HT-29 (cell line): ENCODE measurements around the gene CYTL1. TPM values are rescaled to one million over a fixed set of nuclear protein-coding genes. Genes with fewer than 3 reads are reported as not detected.
"Not testable (repeated sequence)": the region's sequence is repeated elsewhere in the genome, so short reads cannot be mapped to it uniquely, and the experiment has no call there.

Experiments used
- DNase-seq: peaks from one replicate; pipeline ENCODE4 v3.0.0-alpha.2; 2015; ENCODE audit warnings: low spot score
- total RNA-seq: library from RNA; depleted of rRNA; stranded (reverse); fragments of >200 nt; shearing (Covaris generic); gene quantifications from 2 replicates; pipeline ENCODE4 v1.2.3, GENCODE V29; 2014; rRNA removed

CYTL1 gene, protein sequence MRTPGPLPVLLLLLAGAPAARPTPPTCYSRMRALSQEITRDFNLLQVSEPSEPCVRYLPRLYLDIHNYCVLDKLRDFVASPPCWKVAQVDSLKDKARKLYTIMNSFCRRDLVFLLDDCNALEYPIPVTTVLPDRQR
- total RNA-seq = not detected in 2 replicates

DNA sequence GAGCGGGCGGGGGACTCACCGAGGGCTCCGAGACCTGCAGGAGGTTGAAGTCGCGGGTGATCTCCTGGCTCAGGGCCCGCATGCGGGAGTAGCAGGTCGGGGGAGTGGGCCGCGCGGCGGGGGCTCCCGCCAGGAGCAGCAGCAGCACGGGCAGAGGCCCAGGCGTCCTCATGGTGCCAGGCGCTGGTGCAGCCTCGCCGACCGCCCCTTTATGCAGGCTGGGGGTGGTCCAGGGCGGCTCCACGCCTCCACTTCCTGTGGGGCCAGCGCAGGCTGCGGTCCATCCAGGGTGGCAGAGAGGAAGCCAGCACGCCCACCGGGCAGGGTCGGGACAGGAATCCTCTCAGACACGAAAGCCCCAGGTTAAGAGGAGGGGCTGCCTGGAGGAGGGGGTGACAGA, at the start of gene CYTL1:
CYTL1 (minus strand) TSS at position 185 of the 400 bp plus-strand sequence; CDS start at position 172, 13 bp downstream.
- DNase-seq = no peak

DNA sequence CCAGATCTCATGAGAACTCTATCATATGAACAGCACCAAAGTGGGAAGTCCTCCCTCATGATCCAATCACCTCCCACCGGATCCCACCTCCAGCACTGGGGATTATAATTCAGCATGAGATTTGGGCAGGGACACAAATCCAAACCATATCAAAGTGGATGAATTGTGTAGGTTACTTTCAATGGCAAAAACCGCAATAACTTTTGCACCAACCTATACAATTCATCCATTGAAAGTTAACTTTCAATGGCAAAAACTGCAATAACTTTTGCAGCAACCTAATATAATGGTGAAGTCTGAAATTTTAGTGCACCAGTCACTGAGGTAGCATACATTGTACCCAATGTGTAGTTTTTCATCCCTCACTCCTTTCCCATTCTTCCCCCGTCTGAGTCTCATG, 48.6 kb upstream of the CYTL1 start:
- no peak for DNase-seq

DNA sequence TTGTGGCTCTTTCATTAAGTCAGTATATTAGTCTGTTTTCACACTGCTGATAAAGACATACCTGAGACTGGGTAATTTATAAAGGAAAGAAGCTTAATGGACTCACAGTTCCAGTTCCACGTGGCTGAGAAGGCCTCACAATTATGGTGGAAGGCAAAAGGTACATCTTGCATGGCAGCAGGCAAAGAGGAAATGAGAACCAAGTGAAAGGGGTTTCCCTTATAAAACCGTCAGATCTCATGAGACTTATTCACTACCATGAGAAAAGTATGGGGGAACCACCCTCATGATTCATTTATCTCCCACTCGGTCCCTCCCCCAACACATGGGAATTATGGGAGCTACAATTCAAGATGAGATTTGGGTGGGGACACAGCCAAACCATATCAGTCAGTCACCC, 47.7 kb upstream of the CYTL1 start:
- DNase-seq = not testable (repeated sequence)

DNA sequence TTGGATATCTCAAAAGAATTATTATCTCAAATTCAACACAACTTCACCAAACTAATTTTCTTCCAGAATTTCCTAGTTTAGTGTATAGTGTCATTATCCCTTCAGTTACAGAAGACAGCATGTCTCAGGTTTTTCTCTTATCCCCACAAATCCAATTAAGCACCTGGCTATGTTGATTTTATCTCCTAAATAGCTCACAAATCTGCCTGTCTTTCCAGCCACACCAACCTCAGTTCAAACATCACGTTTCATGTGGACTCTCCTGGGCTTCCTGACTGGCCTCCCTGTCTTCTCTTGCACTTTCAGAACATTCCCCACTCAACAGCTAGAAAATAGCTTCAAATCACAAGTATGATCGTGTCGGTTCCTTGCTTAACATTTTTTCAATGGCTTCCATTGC, 46.8 kb upstream of the CYTL1 start:
- no peak for DNase-seq

DNA sequence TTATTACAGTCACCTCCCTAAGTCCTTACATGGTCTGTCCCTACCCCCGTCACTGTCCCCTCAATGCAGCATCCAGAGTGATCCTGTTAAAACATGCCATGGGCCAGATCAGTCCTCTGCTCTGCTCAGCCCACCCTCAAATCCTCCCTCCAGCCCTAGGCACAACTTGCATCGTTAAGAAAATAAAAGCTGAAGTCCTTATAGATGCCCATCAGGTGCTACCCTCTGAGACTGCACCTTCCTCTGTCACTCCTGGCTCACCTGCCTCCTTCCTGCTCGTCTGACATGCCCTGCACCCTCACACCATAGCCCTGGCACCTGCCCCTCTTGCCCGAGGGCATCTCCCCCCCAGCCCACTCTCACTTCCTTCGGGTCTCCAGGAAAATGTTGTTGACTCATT, 36.2 kb upstream of the CYTL1 start:
- no peak for DNase-seq

DNA sequence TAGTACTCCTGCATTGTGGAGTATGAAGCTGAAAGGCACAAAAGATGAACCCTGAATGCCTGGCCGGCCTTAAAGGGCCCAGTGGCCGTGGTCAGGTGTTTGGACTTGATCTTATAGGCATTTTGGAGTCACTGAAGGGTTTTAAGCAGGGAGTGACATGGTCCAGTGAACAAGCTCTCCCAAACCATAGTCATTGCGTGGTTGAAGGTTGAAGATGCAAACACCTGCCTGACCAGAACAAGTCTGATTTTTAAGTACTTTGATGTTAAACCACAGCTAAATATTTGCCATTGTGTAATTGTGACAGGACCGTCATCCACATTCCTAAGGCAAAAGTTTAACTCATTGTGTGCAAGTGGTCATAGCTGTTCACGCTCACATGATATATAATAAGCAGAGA, 35.3 kb upstream of the CYTL1 start:
- DNase-seq = no peak

DNA sequence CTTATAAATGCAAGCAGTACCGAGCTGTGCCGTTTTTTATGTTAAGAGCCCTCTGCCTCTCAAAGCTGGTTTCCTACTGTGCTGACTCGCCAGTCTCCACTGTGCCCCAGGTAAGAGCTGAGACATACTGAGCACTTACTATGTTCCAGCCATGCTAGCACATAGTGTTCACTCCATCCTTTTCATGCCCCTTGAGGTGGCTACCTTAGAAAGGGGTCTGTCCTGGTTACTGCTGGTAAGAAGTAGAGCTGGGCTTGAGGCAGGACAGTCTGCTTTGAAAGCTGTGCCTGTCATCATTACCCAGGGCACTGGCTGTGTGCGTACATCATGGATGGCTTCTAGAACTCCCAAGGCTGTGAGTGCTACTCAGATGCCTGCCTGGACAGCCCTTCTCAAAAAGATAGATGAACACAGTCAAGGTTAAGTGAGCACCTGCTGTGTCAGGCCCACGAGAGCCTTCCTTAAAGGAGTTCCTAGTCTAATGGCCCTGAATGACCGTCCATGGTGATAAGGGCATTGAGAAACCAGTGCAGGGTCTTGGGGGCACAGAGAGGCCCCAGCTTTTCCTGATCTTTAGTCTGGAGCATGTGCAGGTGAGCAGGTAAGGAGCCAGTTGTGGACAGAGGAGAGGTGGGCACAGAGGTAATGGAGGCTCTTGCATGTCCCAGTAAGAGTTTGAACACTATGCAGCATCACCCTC, 33.6 kb upstream of the CYTL1 start:
- no peak for DNase-seq

DNA sequence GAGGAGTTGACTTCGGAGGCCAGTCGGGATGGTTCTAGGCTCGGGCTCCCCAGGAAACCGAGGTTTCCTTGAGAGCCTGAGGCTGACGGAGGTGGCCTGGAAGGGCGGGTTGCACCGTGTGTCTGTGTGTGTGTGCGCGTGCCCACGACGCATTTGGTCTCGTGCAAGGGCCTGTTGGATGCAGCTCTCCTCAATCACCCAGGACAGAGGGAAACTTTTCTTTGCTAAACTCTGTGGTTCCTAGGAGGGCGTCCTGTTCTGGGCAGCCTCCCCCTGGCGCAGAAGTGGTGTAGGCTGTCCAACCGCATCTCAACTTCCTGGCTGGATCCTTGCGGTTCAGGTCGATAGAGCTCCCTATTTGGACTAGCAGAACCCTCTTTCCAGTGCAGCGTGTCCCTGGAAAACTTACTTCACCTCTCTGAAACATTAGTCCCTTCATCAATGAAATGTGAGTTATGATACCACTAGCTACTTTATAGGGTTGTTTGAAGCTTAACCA, 33.0 kb upstream of the CYTL1 start:
- no peak for DNase-seq

DNA sequence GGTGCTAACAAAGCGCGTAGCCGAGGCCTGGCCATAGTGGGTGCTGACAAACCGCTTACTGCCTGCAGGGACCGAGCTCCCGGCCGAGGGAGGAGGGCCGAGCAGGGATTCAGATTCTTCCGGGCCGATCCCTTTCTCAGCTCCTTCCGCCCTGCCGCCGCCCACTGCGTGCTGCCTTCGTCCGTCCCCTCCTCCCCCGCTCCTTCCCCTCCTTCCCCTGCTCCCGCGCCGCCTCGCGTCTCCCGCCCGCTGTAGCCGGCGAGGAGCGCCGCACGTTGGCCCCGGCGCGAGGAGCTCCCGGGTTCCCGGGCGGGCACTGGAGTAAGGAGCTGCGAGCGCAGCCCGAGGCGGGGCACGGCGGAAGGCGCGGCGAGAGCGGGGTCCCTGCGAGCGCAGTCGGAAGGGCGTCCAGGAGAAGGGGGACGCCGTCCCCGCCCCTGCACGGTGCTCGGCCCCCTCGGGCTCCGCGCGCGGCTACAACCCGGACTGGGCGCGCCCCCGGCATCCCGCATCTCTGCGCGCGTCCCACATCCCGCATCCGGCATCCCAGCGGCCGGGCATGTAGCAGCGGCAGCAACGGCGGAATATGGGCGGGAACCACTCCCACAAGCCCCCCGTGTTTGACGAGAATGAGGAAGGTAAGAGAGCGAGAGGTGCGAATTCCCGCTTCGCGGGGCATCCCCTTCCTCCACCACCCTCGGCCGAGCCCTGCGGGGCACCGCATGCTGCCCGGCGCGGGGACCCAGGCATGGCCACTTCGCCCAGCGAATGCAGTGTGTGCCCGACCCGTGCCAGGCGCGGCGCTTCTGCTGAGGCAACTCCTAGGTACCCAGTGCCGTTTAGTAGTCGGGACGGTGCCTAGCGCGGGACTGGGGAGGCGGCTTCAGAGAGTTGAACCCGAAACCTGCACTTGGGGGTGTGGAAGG, 32.3 kb upstream of the CYTL1 start, which contains the start of gene STK32B:
STK32B (plus strand) TSS at position 203 of the 926 bp plus-strand sequence.
- no peak for DNase-seq

DNA sequence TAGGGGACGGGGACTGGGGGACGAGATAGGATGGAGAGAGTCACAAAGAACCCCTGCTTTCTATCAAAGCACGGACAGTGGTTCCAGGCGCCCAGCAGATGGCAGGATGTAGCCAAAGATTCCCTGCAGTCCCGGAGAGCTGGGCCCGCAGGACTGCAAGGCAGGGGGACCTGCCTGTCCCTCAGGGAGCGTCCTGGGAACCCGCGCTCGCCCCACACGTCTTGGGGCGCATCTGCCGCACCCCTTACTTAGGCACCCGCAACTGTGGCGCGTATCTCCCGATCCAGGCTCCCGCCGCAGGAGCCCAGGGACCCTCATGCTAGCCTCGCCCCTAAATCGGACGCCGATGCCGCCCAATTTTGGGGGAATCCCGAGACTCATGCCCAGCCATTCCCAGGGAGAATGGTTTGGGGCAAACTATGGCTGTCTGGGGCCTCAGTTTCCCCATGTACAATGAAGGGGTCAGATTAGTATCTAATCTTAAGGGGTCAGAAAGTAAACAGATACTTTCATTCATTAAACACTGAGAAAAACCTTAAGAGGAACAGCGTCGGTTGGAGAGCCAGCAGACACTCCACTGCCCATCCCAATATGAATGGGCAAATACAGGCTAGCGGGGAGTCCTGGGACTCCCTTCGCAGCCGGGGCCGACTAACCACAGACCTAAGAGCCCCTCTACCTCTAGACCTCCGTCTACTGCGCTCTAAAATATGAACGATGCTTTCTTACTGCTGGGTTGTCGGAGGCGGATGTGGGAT, 31.4 kb upstream of the CYTL1 start:
- DNase-seq = peak; percentile 47

DNA sequence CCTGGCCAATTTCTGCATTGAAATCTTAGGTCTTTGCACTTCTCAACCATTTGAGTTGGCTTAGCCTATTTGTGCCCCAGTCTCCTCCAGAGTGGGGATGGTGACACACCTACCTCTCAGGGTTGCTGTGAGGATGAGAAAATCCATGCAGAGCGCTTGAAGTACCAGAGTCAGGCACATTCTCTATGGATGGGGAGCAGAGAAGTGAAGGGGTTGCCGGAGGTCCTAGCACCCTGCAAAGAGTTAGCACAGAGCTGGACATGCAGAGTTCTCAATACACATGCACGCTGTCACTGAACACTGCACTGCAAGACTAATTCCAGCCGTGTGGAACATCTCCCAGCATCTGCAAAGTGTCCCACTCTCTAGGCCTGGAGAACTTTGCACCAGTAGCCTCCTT, 29.5 kb upstream of the CYTL1 start:
- no peak for DNase-seq

DNA sequence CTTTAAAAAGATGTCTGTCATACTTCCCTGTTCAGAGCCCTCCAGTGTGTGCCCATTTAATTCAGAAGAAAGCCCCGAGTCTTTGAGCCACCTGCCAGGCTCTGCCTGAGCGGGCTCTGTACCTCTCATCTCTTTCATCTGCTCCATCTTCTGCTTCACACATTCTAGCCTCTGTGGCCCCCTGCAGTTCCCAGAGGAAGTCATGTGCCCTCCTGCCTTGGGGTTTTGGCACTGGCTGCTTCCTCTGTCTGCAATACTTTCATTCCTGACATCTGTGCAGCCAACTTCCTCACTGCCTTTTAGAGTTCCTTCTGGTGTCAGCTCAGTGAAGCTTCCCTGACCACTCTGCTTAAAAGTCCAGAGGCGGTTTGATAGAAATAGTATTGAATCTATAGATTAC, 25.8 kb upstream of the CYTL1 start:
- no peak for DNase-seq

DNA sequence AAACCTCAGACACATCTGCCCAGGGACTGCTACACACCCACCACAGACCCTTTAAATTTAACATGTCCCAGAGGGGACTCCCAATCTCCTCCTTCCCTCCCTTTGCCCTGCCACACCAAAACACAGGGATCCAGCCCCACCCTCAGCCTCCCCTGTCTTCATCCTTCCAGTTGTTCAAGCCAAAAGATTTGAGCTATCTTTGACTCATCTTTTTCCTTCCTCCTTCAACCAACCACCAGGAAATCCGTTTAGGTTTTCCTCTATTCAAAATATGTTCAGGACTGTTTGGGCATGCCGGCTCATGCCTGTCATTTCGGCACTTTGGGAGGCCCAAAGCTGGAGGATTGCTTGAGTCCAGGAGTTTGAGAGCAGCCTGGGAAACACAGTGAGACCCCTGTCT, 25.1 kb upstream of the CYTL1 start:
- DNase-seq = no peak

DNA sequence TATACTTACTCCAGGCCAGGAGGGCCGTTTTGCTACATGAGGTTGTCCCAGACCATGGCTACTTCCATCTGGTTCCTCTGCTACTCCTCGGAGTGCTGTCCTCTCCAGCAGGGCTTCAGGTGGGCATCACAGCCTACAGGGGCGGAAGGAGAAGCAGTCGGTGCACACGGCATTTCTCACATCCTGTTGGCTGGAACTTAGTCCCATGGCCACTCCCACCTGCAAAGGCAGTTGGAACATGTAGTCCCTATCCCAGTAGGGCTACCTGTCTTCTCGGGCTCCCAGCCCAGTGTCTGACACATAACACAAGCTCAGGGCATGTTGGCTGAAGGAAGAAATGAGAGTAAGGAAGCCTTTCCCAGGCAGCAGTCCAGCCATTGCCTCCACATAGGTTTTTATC, 24.3 kb upstream of the CYTL1 start:
- DNase-seq = no peak

DNA sequence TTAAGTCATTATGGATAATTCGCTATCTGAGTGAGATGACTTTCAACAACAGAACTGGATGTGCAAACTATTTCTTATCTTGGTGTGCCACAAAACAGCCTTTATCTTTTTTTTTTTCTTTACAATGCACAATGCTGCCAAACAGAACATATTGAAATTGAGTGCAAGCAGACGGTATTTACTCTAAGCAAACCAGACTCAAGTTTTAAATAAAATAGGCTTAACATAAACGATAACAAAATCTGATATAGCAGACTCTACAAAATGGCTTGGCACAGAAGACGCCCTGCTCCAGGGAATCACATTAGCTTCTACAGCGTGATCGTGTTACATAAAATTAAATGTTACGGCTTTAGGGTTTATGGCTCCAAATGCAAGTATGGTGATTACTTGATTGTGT, 22.4 kb upstream of the CYTL1 start:
- no peak for DNase-seq

DNA sequence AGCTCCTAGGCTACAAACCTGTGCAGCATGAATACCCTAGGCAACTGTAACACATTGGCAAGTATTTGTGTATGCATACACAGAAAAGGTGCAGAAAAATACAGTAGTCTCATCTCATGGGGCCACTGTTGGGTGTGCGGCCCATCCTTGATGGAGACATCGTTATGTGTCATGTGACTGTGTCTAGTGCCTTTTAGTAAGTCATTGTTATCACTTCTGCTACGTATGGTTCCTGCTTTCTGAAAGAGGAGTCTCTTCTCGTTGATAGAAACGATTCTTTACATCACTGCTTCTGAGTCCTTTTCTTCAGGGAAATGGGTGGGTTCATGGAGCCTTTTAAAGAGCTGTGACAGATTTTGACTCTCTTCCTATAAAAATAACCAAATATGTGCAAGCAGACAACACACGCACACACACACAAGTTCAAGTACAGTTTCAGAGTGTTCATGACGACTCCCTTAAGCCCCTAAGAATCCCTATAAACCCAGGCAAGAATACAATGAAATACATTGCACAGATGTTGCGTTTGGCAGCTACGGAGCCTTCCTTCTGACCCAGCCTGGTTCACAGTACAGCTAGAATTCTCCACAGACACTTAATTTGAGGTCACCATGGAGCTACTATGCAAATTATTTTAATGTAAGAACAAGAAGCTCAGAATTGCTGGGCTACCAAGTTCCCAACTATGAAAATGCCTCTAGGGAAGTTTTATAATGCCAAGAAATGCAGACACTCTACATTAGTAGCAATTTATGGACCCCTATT, 21.8 kb upstream of the CYTL1 start:
- DNase-seq = no peak

DNA sequence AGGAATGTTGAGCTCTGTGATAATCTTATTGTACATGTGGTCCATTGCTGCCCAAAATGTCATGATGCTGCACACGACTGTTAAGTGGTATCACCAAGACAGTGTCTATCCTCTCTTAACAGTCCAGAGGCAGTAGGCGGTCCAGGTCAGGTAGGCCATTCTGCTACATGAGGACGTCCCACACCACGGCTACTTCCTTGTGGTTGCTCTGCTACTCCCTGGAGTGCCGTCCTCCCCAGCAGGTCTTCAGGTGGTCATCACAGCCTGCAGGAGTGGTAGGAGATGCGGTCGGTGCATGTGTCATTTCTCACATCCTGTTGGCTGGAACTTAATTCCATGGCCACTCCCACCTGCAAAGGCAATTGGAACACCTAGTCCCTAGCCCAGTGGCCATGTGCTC, 20.5 kb upstream of the CYTL1 start:
- no peak for DNase-seq

DNA sequence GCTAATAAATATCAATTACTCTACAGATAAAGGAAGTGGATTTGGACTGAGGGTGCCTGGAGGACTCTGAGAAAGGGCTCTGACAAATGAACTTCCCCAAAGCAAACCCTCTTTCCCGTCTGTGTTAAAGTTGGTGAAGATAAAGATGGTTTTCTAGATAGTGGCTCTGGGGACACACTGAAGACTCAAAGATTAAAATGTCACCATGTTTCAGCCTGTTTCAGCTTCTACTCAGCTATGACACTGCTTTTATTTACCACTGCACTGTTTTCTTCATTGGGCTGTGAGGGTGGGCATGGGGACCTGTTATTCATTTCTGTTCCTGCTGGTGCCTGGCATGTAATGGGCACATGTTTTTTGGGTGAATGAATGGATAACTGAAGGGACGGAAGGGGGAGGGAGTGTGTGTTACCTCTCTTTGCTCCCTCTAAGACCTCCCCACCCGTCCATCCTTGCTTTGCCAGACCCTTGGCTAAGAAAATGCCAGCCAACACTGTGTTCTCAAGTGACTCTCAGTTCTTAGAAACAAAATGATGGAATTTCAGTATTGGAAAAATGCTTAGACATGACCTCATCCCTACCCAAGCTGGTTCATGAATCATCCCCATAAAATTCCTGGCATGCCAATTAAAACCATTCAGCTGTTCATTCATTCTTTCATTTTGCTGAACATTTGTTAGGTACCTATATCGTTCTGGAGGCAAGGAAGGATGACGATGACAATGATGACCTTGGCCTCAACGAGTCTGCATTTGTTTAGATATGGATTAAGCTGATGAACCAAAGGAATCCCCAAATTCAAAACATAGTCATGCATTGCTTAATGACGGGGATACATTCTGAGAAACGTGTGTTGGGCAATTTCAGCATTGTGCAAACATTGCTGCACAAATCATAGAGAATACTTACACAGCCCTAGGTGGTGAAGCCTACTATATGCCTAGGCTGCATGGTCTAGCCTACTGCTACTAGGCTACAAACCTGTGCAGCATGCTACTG, 18.6 kb upstream of the CYTL1 start:
- DNase-seq = peak; percentile 4

DNA sequence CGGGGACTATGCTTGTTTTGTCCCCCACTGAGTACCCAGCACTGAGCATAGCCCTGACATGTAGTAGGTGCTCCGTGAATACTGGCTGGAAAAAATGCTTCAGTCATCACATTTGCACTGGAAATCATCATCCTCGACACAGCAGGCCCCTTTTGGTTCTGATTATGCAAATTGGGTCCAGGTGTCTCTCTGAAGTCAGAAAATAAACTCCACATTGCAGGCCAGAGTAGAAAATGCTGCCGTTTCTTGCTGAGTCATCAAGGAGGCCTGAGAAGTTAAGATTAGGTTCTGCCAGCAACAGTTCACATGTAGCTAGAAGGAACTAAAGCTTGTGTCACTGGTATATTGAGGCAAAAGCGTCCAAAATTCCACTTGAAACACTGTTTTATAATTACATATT, 17.0 kb upstream of the CYTL1 start:
- DNase-seq = no peak

DNA sequence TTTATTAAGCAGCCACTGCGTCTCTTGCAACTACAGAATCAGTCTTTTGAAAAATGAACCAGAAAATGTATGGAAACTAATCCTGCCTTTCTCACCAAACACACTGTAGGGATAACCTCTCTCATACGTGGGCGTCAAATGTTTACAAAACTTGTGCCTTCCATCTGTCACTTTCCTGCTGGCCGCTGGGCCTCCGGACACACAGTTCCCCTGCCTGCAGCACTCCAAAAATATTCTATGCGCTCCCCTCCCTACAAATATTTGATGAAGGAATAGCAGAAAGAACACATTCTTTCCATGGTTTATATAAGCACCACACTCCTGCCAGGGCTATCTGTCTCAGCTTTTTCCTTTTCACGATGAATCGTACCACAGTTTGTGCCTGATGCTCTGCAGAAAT, 14.9 kb upstream of the CYTL1 start:
- DNase-seq = no peak
